SH-SY5Y (cell line): ENCODE measurements around the gene ZNF331.

Experiments
- GATA2 ChIP-seq: IDR thresholded peaks from 2 replicates; pipeline ENCODE4 v1.6.1; 2011; ENCODE audit warnings: mild to moderate bottlenecking, low read depth, low read length
- GATA3 ChIP-seq: IDR thresholded peaks from 2 replicates; pipeline ENCODE4 v1.6.1; 2011; ENCODE audit warnings: low read depth, mild to moderate bottlenecking, low read length, moderate library complexity

- TF ChIP-seq GATA3 (no peak), GATA2 (no peak)
Observed at GRCh38 chr19:53576941-53577653, 39.2 kb downstream of the ZNF331 start.
